ENCODE results near the gene KIFC1. TPM values are rescaled to one million over a fixed set of nuclear protein-coding genes. Genes with fewer than 3 reads are reported as not detected.

The KIFC1 gene
- total RNA-seq, 4 donors from 2014 or later = 0.13 to 4.3 (median 0.91) TPM

DNA sequence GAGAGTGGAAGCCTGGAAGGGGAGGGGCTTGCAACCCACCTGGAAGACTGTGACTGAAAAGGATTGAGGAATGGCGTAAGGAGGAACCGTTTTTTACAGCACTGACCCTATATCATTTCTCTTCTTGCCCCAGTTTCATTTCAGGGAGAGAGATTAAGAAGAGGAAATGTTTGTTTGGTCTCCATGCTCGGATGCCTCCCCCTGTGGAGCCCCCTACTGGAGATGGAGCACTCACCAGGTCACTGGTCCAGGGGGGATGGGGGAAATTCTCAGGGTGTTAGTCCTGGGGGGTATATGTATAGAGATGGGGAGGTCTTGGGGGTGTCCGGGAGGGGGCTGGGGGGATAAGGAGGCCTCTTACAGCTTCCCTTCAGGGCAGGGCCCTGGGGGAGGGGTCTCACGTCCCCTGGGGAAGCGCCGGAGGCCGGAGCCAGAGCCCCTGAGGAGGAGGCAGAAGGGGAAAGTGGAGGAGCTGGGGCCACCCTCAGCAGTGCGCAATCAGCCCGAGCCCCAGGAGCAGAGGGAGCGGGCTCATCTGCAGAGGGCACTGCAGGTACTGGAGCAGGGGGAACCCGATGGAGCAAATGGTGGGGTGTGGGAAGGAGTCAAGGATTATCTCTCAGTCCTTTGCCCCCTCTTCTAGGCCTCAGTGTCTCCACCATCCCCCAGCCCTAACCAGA lies 23.1 kb downstream of the KIFC1 start:
- no peak for DNase-seq
- Histone ChIP-seq H3K9me3 (no peaks in the 10 kb centered on the region), H3K27me3 (no peaks in the 10 kb centered on the region), H3K4me3 (replicated peaks in 1 of 3) (no peak overlapping the region), H3K27ac (no peak overlapping the region), H3K4me1 (peaks cover 19 to 55% of the 10 kb centered on the region in 2 donors), H3K36me3 (peaks cover 31 to 32% of the 10 kb centered on the region in 2 donors)
- WGBS, 2 donors = 75 to 85% methylated on average over 11 to 12 of the region's 12 CpGs
- peak in 1 of 6 experiments; percentile 21 for TF ChIP-seq CTCF (IDR thresholded peaks at IDR 0.05)
- TF ChIP-seq POLR2A (IDR thresholded peaks at IDR 0.05) = no peak
- intact Hi-C loops (cut with DNase I) = no loop called here

DNA sequence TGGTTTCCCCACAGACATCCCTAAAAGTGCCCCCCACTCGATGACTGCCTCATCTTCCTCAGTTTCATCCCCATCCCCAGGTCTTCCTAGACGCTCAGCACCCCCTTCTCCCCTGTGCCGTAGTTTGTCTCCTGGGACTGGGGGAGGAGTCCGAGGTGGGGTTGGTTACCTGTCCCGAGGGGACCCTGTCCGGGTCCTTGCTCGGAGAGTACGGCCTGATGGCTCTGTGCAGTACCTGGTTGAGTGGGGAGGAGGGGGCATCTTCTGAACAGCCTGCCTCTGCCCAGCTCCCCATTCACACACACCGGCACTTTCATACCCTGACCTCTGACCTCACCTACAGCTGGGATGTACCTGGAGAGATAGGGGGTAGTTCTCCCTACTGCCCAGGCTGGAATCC lies 24.2 kb downstream of the KIFC1 start:
- TF ChIP-seq POLR2A (IDR thresholded peaks at IDR 0.05) = no peak
- no peak for TF ChIP-seq CTCF (IDR thresholded peaks at IDR 0.05)
- H3K27ac ChIP-seq = no peak overlapping the region
- intact Hi-C loops (cut with DNase I) = no loop called here
- DNase-seq = no peak
- H3K4me3 ChIP-seq (replicated peaks in 1 of 3) = no peak overlapping the region
- no peaks in the 10 kb centered on the region for H3K9me3 ChIP-seq
- no peaks in the 10 kb centered on the region for H3K27me3 ChIP-seq
- H3K36me3 ChIP-seq = peaks cover 31 to 32% of the 10 kb centered on the region in 2 donors
- 72 to 74% methylated on average over 9 of the region's 9 CpGs for WGBS, 2 donors
- H3K4me1 ChIP-seq = peaks cover 19 to 56% of the 10 kb centered on the region in 2 donors

- TF ChIP-seq POLR2A (IDR thresholded peaks at IDR 0.05) (no peak), CTCF (IDR thresholded peaks at IDR 0.05) (no peak)
- H3K36me3 ChIP-seq = peaks cover 31 to 32% of the 10 kb centered on the region in 2 donors
- 55 to 59% methylated on average over 12 of the region's 12 CpGs for WGBS, 2 donors
- H3K4me3 ChIP-seq (replicated peaks in 1 of 3) = peak overlapping the region in 1 of 3 donors; percentile 66
- H3K27me3 ChIP-seq = no peaks in the 10 kb centered on the region
- peaks cover 19 to 55% of the 10 kb centered on the region in 2 donors for H3K4me1 ChIP-seq
- H3K27ac ChIP-seq = peak overlapping the region in 2 of 3 donors; percentile 84 to 98
- H3K9me3 ChIP-seq = no peaks in the 10 kb centered on the region
- no peak for DNase-seq
- intact Hi-C loops (cut with DNase I) = no loop called here
Measured at GRCh38 chr6:33416386-33417127, 24.9 kb downstream of the KIFC1 start.

DNA sequence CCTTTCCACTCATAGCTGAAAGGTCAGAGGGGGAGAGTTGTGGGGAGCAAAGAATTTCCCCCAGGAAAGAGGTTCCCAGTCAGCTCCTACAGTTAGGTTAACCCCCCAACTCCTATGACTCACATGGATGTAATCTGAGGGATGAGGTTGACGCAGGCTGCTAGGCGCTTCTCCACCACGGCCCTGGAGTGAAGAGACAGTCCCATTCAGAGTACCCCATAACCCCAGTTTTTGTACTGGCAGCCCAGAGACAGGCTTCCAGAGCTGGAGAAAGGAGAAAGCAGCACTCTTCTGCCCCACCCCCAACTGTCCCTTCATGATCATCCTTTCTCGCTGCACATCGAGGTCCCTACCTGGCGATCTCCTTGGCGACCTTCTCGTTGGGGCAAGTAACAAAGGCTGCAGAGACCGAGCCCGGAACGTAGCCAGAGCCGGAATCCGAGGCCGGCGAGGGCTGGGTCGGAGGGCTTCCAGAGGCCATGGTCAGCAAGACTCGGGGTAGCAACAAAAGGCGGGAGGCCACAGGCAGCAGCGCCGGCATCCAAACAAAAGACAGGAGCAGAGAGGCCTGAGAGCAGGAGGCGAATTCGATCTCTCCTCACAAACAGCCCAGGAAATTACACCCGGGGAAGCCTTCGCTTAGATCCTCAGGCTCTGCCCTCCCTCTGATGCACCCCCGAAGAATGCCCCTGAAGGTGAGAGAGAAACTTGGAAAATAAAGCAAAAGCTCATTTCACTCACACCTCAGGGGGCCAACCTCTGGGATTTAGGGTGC lies 25.7 kb downstream of the KIFC1 start:
- Histone ChIP-seq H3K27me3 (no peaks in the 10 kb centered on the region), H3K27ac (peak overlapping the region; percentile 71 to 98 (median 84)), H3K4me1 (peaks cover 13 to 48% of the 10 kb centered on the region in 2 donors), H3K36me3 (peaks cover 31 to 32% of the 10 kb centered on the region in 2 donors), H3K9me3 (no peaks in the 10 kb centered on the region), H3K4me3 (replicated peaks in 1 of 3) (peak overlapping the region; percentile 39 to 68 (median 66))
- TF ChIP-seq POLR2A (IDR thresholded peaks at IDR 0.05) = no peak
- no peak for TF ChIP-seq CTCF (IDR thresholded peaks at IDR 0.05)
- intact Hi-C loops (cut with DNase I) = no loop called here
- 3 to 4% methylated on average over 13 to 25 of the region's 25 CpGs for WGBS, 2 donors
- peak in 1 of 2 donors; percentile 16 for DNase-seq

Measured in thyroid gland (tissue), 4 donors.